Type B pancreatic cell (in vitro differentiated cells): ENCODE data around the gene KRT86. TPM values are rescaled to one million over a fixed set of nuclear protein-coding genes. Genes with fewer than 3 reads are reported as not detected.
A peak's percentile ranks its signal among the peaks of the same experiment; 100 is the strongest.

Experiments used
- DNase-seq: peaks from one replicate; pipeline ENCODE4 v3.0.0; 2021; ENCODE audit warnings: mixed read lengths; ENCODE audit not compliant: unreplicated experiment; ENCODE audit errors: extremely low spot score
- H3K27ac Mint-ChIP-seq: 2 replicates; pipeline ENCODE4 v1.8.0; 2021; ENCODE audit warnings: mild to moderate bottlenecking, mixed read lengths
- H3K27me3 Mint-ChIP-seq: 2 replicates; pipeline ENCODE4 v1.8.0; 2021; ENCODE audit warnings: mixed read lengths
- H3K36me3 Mint-ChIP-seq: 2 replicates; pipeline ENCODE4 v1.8.0; 2021; ENCODE audit warnings: mixed read lengths
- H3K4me1 Mint-ChIP-seq: one replicate; pipeline ENCODE4 v1.8.0; 2021; ENCODE audit warnings: mixed read lengths; ENCODE audit not compliant: unreplicated experiment
- H3K4me3 Mint-ChIP-seq: 2 replicates; pipeline ENCODE4 v1.8.0; 2021; ENCODE audit warnings: mild to moderate bottlenecking, mixed read lengths
- H3K9me3 Mint-ChIP-seq: 2 replicates; pipeline ENCODE4 v1.8.0; 2021; ENCODE audit warnings: mixed read lengths
- CTCF ChIP-seq: fragments of 200-600 bp; sonication (generic); conservative IDR thresholded peaks from 2 replicates; pipeline ENCODE4 v1.5.0; 2021; ENCODE audit warnings: antibody characterized with exemption, mild to moderate bottlenecking
- long read RNA-seq: library from polyadenylated mRNA; unstranded; transcript quantifications from one replicate; pipeline ENCODE4 v2.0.0, GENCODE V29; 2020
- total RNA-seq: library from RNA; stranded (reverse); gene quantifications from 2 replicates; pipeline ENCODE4 v1.2.1, GENCODE V29; 2021; ENCODE audit warnings: low replicate concordance

The KRT86 gene
- 0.14 TPM in 1 of 2 replicates, not detected in the other for total RNA-seq
- long read RNA-seq, result 0 reads

GRCh38 chr12:52274521-52275120 lies at the start of gene KRT86:
Gene KRT86 (plus strand): TSS chr12:52274645. CDS start chr12:52301917, 27,272 bp downstream.
- peak; percentile 43 for DNase-seq
- H3K4me1 Mint-ChIP-seq, result peaks cover 5% of the 10 kb centered on the region
- TF ChIP-seq CTCF, result no peak
- no peak within 1 kb of the TSS for H3K4me3 Mint-ChIP-seq
- H3K27me3 Mint-ChIP-seq, result peaks cover 37% of the 10 kb centered on the region
- no peaks in the 10 kb centered on the region for H3K9me3 Mint-ChIP-seq
- no peaks in the 10 kb centered on the region for H3K36me3 Mint-ChIP-seq
- H3K27ac Mint-ChIP-seq, result no peak within 1 kb of the TSS

- no peaks in the 10 kb centered on the region for H3K9me3 Mint-ChIP-seq
- H3K27me3 Mint-ChIP-seq, result peaks cover 26% of the 10 kb centered on the region
- TF ChIP-seq CTCF, result no peak
- H3K4me3 Mint-ChIP-seq, result no peak overlapping the region
- peaks cover 8% of the 10 kb centered on the region for H3K4me1 Mint-ChIP-seq
- DNase-seq, result no peak
- no peak overlapping the region for H3K27ac Mint-ChIP-seq
- H3K36me3 Mint-ChIP-seq, result no peaks in the 10 kb centered on the region
Measured at GRCh38 chr12:52225752-52226151, 48.7 kb upstream of the KRT86 start.

- H3K27me3 Mint-ChIP-seq, result peaks cover 28% of the 10 kb centered on the region
- no peak for TF ChIP-seq CTCF
- H3K36me3 Mint-ChIP-seq, result no peaks in the 10 kb centered on the region
- H3K27ac Mint-ChIP-seq, result no peak overlapping the region
- no peak overlapping the region for H3K4me3 Mint-ChIP-seq
- no peak for DNase-seq
- H3K9me3 Mint-ChIP-seq, result no peaks in the 10 kb centered on the region
- H3K4me1 Mint-ChIP-seq, result peaks cover 11% of the 10 kb centered on the region
Measured at GRCh38 chr12:52226446-52226845, 48.0 kb upstream of the KRT86 start.

GRCh38 chr12:52227606-52228166 lies 46.8 kb upstream of the KRT86 start:
- no peak overlapping the region for H3K4me3 Mint-ChIP-seq
- peaks cover 40% of the 10 kb centered on the region for H3K27me3 Mint-ChIP-seq
- no peak for DNase-seq
- no peak overlapping the region for H3K27ac Mint-ChIP-seq
- H3K9me3 Mint-ChIP-seq, result no peaks in the 10 kb centered on the region
- no peak for TF ChIP-seq CTCF
- no peaks in the 10 kb centered on the region for H3K36me3 Mint-ChIP-seq
- peaks cover 23% of the 10 kb centered on the region for H3K4me1 Mint-ChIP-seq

GRCh38 chr12:52228366-52228765 lies 46.1 kb upstream of the KRT86 start:
- DNase-seq, result no peak
- Mint-ChIP-seq H3K4me3 (no peak overlapping the region), H3K4me1 (peaks cover 23% of the 10 kb centered on the region), H3K9me3 (no peaks in the 10 kb centered on the region), H3K27me3 (peaks cover 42% of the 10 kb centered on the region), H3K36me3 (no peaks in the 10 kb centered on the region), H3K27ac (no peak overlapping the region)
- TF ChIP-seq CTCF, result no peak
